ENCODE measurements around the gene SERPINB11. TPM values are rescaled to one million over a fixed set of nuclear protein-coding genes. Genes with fewer than 3 reads are reported as not detected.

The SERPINB11 gene
- total and polyA plus RNA-seq, 10 of the 15 experiments (the other 5 are each of a cell fraction or from before 2014, with no cell fraction given) = not detected

DNA sequence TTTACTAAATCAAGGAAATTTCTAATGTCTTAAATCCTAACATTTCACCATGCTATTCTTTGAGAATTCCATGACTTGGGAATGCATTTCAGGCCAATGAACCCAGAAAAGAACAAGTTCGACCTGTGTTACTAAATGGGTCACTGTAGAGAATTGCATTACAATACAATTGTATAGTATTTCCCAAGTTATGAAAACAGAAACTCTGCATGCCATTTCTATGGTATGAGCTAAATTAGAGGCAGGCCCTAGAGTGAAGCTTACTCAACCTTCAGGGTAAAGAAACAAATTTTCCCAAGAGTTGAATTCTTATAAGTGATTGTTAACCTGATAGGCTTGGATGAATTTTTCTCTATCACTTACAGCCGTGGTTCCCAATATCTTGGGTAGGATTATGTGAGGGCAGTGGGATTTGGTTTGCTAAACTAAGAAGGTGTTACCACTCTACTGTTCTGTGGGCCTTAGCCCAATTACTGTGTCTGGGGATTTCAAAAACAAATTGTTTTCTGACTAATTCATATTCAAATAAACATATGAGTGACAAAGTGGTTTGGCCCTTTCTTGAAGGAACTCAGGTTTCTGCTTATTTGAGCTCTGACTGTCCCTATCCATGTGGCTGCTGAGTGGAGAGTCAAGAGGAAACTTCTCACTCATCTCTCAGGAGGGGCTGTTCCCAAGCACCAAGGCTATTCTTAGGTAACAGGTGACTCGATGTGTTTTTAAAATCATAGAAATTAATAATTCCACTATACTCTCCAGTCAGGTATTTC, 61.3 kb downstream of the SERPINB11 start:
- Histone ChIP-seq H3K9me3 (replicated peaks; ENCODE audit: control insufficient read depth, insufficient read depth, low read length) (no peaks in the 10 kb centered on the region; the same call in 2 of the 3 replicates), H3K27ac (ENCODE audit: control insufficient read depth, insufficient read depth) (no peak overlapping the region), H3K4me3 (no peak overlapping the region), H3K36me3 (ENCODE audit: control insufficient read depth in 2 of 2, insufficient read depth in 2 of 2, low read length in 1 of 2) (no peaks in the 10 kb centered on the region), H3K4me2 (ENCODE audit: control insufficient read depth, insufficient read depth) (no peak overlapping the region), H3K27me3 (replicated peaks in 1 of 2; ENCODE audit: control insufficient read depth in 2 of 2, insufficient read depth in 2 of 2, low read length in 1 of 2) (no peaks in the 10 kb centered on the region; a peak in 1 of 4 replicates), H2AFZ (ENCODE audit: control insufficient read depth, low read depth, low read length) (no peak overlapping the region), H3K9ac (ENCODE audit: control insufficient read depth, insufficient read depth, low read length) (no peak overlapping the region), H3K79me2 (ENCODE audit: control insufficient read depth, insufficient read depth, low read length) (no peaks in the 10 kb centered on the region), H4K20me1 (ENCODE audit: control insufficient read depth, insufficient read depth) (no peaks in the 10 kb centered on the region), H3K4me1 (ENCODE audit: control insufficient read depth, insufficient read depth, low read length) (no peaks in the 10 kb centered on the region)
- FAIRE-seq = no peak
- intact Hi-C loops (cut with micrococcal nuclease; ENCODE audit: unreplicated experiment) = no loop called here
- ATAC-seq = no peak
- SMC1A ChIA-PET (ENCODE audit: uncharacterized antibody, unreplicated experiment) = interaction anchor here (0.5 to 1.6 kb wide), 2 partner anchors 18 to 22 kb away, joined by 3 to 4 read pairs; no protein-coding TSS in a partner anchor
- CTCF ChIA-PET = no interaction called here
- BruUV-seq (replicated peaks) = no TSS peak
- in situ Hi-C loops (cut with MboI) = no loop called here
- no peak for TF ChIP-seq NR2F1 (conservative IDR thresholded peaks at IDR 0.05)
- TF ChIP-seq MTA3 (IDR thresholded peaks at IDR 0.05; ENCODE audit: borderline replicate concordance, low read length) = no peak
- POLR2A ChIA-PET = no interaction called here
- 0% methylated on average over 3 of the region's 3 CpGs for WGBS (ENCODE audit: insufficient coverage, insufficient replicate concordance, low lambda C conversion rate, missing lambda C conversion rate)
- DNase-seq (ENCODE audit: low read depth, low spot score) = no peak
- RAD21 ChIA-PET (ENCODE audit: unreplicated experiment) = no interaction called here

DNA sequence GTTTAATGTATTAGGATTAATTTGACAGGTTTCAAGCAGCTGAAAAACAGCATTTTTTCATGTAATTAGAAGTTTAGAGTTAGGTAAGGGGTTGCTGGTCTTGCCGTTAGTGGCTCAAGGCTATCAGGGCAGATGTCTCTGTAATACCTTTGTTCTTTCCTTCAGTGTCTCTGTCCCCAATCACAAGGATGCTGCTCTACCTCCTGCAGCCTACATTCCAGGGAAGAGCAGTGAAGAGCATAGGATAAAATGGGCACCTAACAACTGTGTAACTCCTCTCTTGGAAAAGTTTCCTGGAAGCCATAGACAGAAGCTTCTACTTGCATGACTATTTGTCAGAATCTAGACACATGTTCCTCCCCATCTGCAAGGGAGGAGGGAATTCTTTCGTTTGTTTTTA, 63.1 kb downstream of the SERPINB11 start:
- no peak overlapping the region for H3K4me2 ChIP-seq (ENCODE audit: control insufficient read depth, insufficient read depth)
- in situ Hi-C loops (cut with MboI) (no loop called here), intact Hi-C loops (cut with micrococcal nuclease; ENCODE audit: unreplicated experiment) (no loop called here)
- no peak for DNase-seq (ENCODE audit: low read depth, low spot score)
- H3K27ac ChIP-seq (ENCODE audit: control insufficient read depth, insufficient read depth) = no peak overlapping the region
- no peaks in the 10 kb centered on the region; a peak in 1 of 4 replicates for H3K27me3 ChIP-seq (replicated peaks in 1 of 2; ENCODE audit: control insufficient read depth in 2 of 2, insufficient read depth in 2 of 2, low read length in 1 of 2)
- H3K36me3 ChIP-seq (ENCODE audit: control insufficient read depth in 2 of 2, insufficient read depth in 2 of 2, low read length in 1 of 2) = no peaks in the 10 kb centered on the region
- no peak for FAIRE-seq
- no TSS peak for BruUV-seq (replicated peaks)
- H3K9ac ChIP-seq (ENCODE audit: control insufficient read depth, insufficient read depth, low read length) = no peak overlapping the region
- WGBS (ENCODE audit: insufficient coverage, insufficient replicate concordance, low lambda C conversion rate, missing lambda C conversion rate) = 29% methylated on average over 2 of the region's 2 CpGs
- no peaks in the 10 kb centered on the region for H3K4me1 ChIP-seq (ENCODE audit: control insufficient read depth, insufficient read depth, low read length)
- POLR2A ChIA-PET = no interaction called here
- no peak overlapping the region for H3K4me3 ChIP-seq
- CTCF ChIA-PET = no interaction called here
- no peaks in the 10 kb centered on the region for H3K79me2 ChIP-seq (ENCODE audit: control insufficient read depth, insufficient read depth, low read length)
- no peak for TF ChIP-seq SIX5 (IDR thresholded peaks at IDR 0.05; ENCODE audit: low read depth, low read length, severe bottlenecking)
- no peak for TF ChIP-seq MXI1 (IDR thresholded peaks at IDR 0.05; ENCODE audit: low read depth, low read length)
- no peak for TF ChIP-seq SUPT20H (IDR thresholded peaks at IDR 0.05; ENCODE audit: borderline replicate concordance, control insufficient read depth, low read depth, low read length)
- no peak for TF ChIP-seq NR2C1 (IDR thresholded peaks at IDR 0.05)
- TF ChIP-seq SP1 (IDR thresholded peaks at IDR 0.05; ENCODE audit: low read depth, low read length) = no peak
- TF ChIP-seq, protein P1, sequence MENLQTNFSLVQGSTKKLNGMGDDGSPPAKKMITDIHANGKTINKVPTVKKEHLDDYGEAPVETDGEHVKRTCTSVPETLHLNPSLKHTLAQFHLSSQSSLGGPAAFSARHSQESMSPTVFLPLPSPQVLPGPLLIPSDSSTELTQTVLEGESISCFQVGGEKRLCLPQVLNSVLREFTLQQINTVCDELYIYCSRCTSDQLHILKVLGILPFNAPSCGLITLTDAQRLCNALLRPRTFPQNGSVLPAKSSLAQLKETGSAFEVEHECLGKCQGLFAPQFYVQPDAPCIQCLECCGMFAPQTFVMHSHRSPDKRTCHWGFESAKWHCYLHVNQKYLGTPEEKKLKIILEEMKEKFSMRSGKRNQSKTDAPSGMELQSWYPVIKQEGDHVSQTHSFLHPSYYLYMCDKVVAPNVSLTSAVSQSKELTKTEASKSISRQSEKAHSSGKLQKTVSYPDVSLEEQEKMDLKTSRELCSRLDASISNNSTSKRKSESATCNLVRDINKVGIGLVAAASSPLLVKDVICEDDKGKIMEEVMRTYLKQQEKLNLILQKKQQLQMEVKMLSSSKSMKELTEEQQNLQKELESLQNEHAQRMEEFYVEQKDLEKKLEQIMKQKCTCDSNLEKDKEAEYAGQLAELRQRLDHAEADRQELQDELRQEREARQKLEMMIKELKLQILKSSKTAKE (IDR thresholded peaks at IDR 0.05; ENCODE audit: low read depth, poor library complexity, severe bottlenecking) = no peak
- TF ChIP-seq SPI1 (IDR thresholded peaks at IDR 0.05; ENCODE audit: borderline replicate concordance, insufficient read depth, low read depth, low read length) = no peak
- TF ChIP-seq, protein P2, sequence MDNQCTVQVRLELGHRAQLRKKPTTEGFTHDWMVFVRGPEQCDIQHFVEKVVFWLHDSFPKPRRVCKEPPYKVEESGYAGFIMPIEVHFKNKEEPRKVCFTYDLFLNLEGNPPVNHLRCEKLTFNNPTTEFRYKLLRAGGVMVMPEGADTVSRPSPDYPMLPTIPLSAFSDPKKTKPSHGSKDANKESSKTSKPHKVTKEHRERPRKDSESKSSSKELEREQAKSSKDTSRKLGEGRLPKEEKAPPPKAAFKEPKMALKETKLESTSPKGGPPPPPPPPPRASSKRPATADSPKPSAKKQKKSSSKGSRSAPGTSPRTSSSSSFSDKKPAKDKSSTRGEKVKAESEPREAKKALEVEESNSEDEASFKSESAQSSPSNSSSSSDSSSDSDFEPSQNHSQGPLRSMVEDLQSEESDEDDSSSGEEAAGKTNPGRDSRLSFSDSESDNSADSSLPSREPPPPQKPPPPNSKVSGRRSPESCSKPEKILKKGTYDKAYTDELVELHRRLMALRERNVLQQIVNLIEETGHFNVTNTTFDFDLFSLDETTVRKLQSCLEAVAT (IDR thresholded peaks at IDR 0.05) = no peak
- ATAC-seq = no peak
- no peaks in the 10 kb centered on the region for H4K20me1 ChIP-seq (ENCODE audit: control insufficient read depth, insufficient read depth)
- SMC1A ChIA-PET (ENCODE audit: uncharacterized antibody, unreplicated experiment) = no interaction called here
- H3K9me3 ChIP-seq (replicated peaks; ENCODE audit: control insufficient read depth, insufficient read depth, low read length) = no peaks in the 10 kb centered on the region
- RAD21 ChIA-PET (ENCODE audit: unreplicated experiment) = no interaction called here
- no peak overlapping the region for H2AFZ ChIP-seq (ENCODE audit: control insufficient read depth, low read depth, low read length)

Measured in GM12878 (cell line).